Measurements from ENCODE around the gene TEX53.
A peak's percentile ranks its signal among the peaks of the same experiment; 100 is the strongest.

TEX53 gene

GRCh38 chr9:114657705-114658104, at the start of gene TEX53:
Gene TEX53 (minus strand): TSS chr9:114657805. CDS start chr9:114657774, 31 bp downstream.
- DNase-seq (ENCODE audit: extremely low read depth in 1 of 2, low read depth in 1 of 2): no peak

- no peak for DNase-seq (ENCODE audit: extremely low read depth in 1 of 2, low read depth in 1 of 2)
Observed at GRCh38 chr9:114706711-114707110, 49.1 kb upstream of the TEX53 start.

- no peak for DNase-seq (ENCODE audit: extremely low read depth in 1 of 2, low read depth in 1 of 2)
Observed at GRCh38 chr9:114701988-114702387, 44.4 kb upstream of the TEX53 start.

- DNase-seq (ENCODE audit: extremely low read depth in 1 of 2, low read depth in 1 of 2): no peak
Observed at GRCh38 chr9:114697951-114698351, 40.3 kb upstream of the TEX53 start.

- peak; percentile 51 to 79 for DNase-seq (ENCODE audit: extremely low read depth in 1 of 2, low read depth in 1 of 2)
Observed at GRCh38 chr9:114696814-114697544, 39.4 kb upstream of the TEX53 start.

- DNase-seq (ENCODE audit: extremely low read depth in 1 of 2, low read depth in 1 of 2): no peak
Observed at GRCh38 chr9:114695948-114696347, 38.3 kb upstream of the TEX53 start.

GRCh38 chr9:114694719-114695269, 37.2 kb upstream of the TEX53 start:
- DNase-seq (ENCODE audit: extremely low read depth in 1 of 2, low read depth in 1 of 2): no peak

- no peak for DNase-seq (ENCODE audit: extremely low read depth in 1 of 2, low read depth in 1 of 2)
Observed at GRCh38 chr9:114694146-114694545, 36.5 kb upstream of the TEX53 start.

- no peak for DNase-seq (ENCODE audit: extremely low read depth in 1 of 2, low read depth in 1 of 2)
Observed at GRCh38 chr9:114693248-114693855, 35.7 kb upstream of the TEX53 start.

GRCh38 chr9:114691956-114692295, 34.3 kb upstream of the TEX53 start:
- no peak for DNase-seq (ENCODE audit: extremely low read depth in 1 of 2, low read depth in 1 of 2)

GRCh38 chr9:114691046-114691955, 33.7 kb upstream of the TEX53 start:
- DNase-seq (ENCODE audit: extremely low read depth in 1 of 2, low read depth in 1 of 2): peak; percentile 41 to 76

- DNase-seq (ENCODE audit: extremely low read depth in 1 of 2, low read depth in 1 of 2): no peak
Observed at GRCh38 chr9:114690308-114690707, 32.7 kb upstream of the TEX53 start.

GRCh38 chr9:114689813-114690212, 32.2 kb upstream of the TEX53 start:
- no peak for DNase-seq (ENCODE audit: extremely low read depth in 1 of 2, low read depth in 1 of 2)

GRCh38 chr9:114688909-114689610, 31.5 kb upstream of the TEX53 start:
- no peak for DNase-seq (ENCODE audit: extremely low read depth in 1 of 2, low read depth in 1 of 2)

GRCh38 chr9:114688379-114688778, 30.8 kb upstream of the TEX53 start:
- DNase-seq (ENCODE audit: extremely low read depth in 1 of 2, low read depth in 1 of 2): no peak

GRCh38 chr9:114687034-114687433, 29.4 kb upstream of the TEX53 start:
- DNase-seq (ENCODE audit: extremely low read depth in 1 of 2, low read depth in 1 of 2): no peak

GRCh38 chr9:114685951-114686350, 28.3 kb upstream of the TEX53 start:
- no peak for DNase-seq (ENCODE audit: extremely low read depth in 1 of 2, low read depth in 1 of 2)

GRCh38 chr9:114684036-114684435, 26.4 kb upstream of the TEX53 start:
- no peak for DNase-seq (ENCODE audit: extremely low read depth in 1 of 2, low read depth in 1 of 2)

- DNase-seq (ENCODE audit: extremely low read depth in 1 of 2, low read depth in 1 of 2): no peak
Observed at GRCh38 chr9:114682846-114683245, 25.2 kb upstream of the TEX53 start.

- DNase-seq (ENCODE audit: extremely low read depth in 1 of 2, low read depth in 1 of 2): peak; percentile 49 to 76
Observed at GRCh38 chr9:114681594-114682332, 24.2 kb upstream of the TEX53 start, which contains the start of gene TEX48. Gene TEX48 (minus strand): TSS chr9:114682192. CDS start chr9:114671723, 10,469 bp downstream.
